ENCODE measurements around the gene TMEM141.
"Not testable (repeated sequence)": the region's sequence is repeated elsewhere in the genome, so short reads cannot be mapped to it uniquely, and the experiment has no call there.

The TMEM141 gene

GRCh38 chr9:136755302-136756133 is 35.6 kb upstream of the TMEM141 start:
- not testable (repeated sequence) for DNase-seq

- no peak for DNase-seq
These were observed 35.1 kb upstream of the TMEM141 start for GRCh38 chr9:136756134-136756438.

- DNase-seq, result no peak
These were observed 34.3 kb upstream of the TMEM141 start for GRCh38 chr9:136756836-136757235.

- DNase-seq, result no peak
These were observed 33.8 kb upstream of the TMEM141 start for GRCh38 chr9:136757328-136757727.

DNA sequence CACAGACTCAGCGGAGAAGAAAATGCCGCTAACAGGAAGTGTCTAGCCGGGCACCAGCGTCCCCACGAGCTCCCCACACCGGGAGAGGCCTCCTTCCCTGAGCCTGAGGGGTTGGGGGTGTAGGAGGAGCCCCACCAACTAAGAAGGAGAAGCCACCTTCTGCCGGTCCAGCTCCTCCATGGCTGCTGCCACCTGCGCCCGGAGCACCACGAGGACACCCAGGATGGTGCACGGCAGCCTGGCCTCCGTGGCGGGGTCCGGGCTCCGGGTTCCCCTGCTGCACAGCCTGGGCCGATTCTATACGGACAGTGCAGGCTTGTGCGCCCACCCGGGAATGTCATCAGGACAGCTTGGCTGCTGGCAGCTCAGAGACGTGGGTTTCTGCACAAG is 33.4 kb upstream of the TMEM141 start:
- DNase-seq, result no peak

- DNase-seq, result no peak
These were observed 32.1 kb upstream of the TMEM141 start for GRCh38 chr9:136759001-136759400.

DNA sequence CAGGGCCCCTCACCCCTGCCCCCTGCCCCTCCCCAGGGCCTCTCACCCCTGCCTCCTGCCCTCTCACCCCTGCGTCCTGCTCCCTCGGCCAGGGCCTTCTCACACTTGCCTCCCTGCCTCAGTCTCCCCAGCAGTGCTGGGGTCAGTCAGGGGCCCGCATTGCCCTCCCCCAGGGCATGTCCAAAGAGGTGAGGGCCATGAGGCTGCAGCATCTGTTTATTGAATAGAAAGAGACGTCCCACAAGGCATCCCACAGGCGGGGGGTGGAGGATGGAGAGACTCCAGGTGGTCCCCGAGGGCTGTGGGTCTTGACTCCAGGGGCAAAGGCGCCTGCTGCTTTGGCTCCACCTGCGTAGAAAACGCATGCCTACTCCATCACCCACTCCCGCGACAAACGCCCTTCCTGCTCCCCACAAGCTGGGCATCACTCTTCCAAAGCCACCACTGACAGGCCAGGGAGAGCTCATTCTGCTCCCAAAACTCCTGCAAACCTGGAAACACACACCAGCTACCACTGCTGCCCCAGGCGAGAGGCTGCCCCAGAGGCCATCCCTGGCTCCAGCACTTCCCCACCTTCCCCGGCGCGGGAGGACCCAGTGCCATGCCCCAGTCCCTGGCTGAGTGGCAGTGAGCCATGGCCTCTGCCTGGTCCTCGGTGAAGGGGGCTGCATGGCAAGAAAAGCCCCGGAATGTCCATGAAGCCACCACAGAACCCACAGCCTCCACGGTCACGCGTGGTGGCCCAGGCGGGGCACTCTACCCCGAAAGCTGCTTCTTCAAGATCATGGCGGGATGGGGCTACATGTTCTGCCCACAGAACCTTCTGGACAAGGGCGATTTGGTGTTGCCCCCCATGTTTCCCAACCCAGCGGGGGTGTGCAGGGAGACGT is 31.5 kb upstream of the TMEM141 start:
- no peak for DNase-seq

GRCh38 chr9:136760424-136760823 is 30.7 kb upstream of the TMEM141 start:
- no peak for DNase-seq

DNA sequence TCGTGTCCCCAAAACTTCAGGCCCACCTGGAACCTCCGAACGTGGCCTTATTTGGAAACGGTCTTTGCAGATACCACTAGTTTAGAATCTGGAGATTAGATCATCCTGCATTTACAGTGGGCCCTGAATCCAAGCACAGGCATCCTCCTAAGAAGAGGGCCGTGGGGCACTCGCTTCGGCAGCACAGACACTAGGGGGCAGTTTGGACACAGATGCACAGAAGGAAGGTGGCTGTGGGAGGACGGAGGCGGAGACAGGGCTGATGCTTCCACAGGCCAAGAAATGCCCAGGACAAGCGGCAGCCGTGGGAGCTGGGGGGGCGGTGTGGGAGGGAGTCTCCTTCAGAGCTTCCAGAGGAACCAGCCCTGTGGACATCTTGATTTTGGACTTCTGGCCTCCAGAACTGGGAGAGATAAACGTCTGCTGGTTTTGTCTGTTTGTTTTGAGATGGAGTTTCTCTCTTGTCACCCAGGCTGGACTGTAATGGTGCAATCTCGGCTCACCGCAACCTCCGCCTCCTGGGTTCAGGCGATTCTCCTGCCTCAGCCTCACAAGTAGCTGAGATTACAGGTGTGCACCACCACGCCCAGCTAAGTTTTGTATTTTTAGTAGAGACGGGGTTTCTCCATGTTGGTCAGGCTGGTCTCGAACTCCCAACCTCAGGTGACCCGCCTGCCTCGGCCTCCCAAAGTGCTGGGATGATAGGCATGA is 30.2 kb upstream of the TMEM141 start:
- peak; percentile 42 to 65 for DNase-seq

GRCh38 chr9:136761545-136761981 is 29.6 kb upstream of the TMEM141 start:
- DNase-seq, result no peak

- DNase-seq, result no peak
These were observed 28.9 kb upstream of the TMEM141 start for GRCh38 chr9:136762221-136762691.

DNA sequence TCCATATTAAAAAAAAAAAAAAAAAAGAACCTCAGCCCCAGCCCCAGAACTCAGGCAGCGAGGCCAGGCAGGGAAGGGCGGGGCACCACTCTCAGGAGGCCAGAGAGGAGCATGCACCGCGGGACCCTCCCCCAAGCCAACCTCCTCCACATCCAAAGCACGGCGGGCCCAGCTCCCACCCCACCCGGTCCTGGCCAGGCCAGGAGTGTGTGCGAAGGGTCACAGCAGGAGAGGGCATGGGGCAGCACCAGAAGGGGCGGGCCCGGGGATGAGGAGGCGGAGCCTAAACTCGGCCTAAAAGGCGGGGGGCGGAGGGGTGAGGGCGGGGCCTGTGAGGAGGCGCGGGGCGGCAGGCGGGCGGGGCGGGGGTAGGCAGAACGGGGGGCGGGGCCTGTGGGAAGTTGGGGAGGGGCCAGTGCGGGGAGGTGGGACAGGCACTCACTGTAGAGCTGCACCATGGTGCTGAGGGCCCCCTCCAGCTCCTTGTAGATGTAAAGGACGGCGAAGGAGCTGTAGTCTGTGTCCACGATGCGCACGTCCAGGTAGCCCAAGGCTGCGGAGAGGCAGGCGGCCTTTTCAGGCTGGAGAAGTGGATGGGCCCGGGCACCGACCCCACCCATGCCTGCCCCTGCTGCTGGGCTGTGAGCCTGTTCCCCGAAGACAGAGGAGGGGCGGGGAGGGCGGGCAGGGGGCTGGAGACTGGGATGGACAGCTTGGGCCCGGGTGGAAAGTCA is 28.1 kb upstream of the TMEM141 start:
- DNase-seq, result no peak

DNA sequence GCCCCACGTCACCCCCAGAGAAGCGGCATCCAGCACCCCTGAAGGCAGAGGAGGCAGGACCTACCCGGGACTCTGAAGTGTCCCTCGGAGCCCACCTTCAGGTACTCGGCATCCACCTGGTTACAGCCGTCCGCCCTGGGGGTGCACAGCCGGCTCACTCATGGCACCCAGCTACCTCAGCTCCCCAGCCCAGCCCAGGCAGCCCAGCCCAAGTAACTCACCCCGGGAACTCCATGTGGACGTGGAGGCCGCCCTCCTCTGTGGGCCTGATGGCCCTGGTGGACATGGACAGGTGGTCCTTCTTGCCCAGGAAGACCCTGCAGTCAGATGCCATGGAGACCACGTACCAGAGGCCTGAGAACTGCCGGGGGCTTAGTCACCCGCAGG is 27.5 kb upstream of the TMEM141 start:
- DNase-seq, result no peak

DNA sequence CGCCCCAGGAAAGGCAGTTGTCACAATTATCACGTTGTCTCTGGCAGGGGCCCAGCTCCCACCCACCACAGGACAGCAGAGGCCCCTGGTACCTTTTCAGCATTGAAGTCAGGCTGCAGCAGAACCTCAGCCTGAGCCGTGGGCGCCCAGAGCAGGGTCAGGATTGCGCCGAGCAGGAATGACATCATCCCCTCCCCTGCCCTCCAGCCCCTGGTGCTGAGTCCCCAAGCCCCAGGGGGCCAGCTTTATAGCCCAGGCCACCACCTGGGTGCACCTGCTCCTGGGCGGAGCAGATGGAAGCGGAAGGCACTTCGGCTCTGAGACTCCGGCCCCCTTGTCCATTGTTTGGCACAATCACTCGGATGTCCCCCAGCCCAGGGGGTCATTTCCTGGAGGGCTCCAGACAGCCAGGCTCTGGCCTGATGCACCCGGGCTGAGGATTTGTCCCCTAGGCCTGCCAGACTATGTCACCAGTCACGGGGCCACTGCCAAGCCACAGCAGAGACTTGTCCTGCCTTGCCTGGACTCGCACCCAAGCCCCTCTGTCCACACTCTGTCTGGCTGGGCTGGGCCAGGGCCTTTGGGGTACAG is 26.7 kb upstream of the TMEM141 start, which contains the start of gene LCN15:
TSS of gene LCN15 (minus strand) at position 218 of the 591 bp plus-strand sequence. CDS start at position 188, 30 bp downstream.
- DNase-seq, result no peak

GRCh38 chr9:136765041-136765440 is 26.1 kb upstream of the TMEM141 start:
- no peak for DNase-seq

GRCh38 chr9:136765745-136766409 is 25.3 kb upstream of the TMEM141 start:
- not testable (repeated sequence) for DNase-seq

- peak; percentile 32 to 52 for DNase-seq
These were observed 24.6 kb upstream of the TMEM141 start for GRCh38 chr9:136766410-136767120.

GRCh38 chr9:136769710-136770191 is 21.4 kb upstream of the TMEM141 start:
- peak in 1 of 2 donors; percentile 28 for DNase-seq

DNA sequence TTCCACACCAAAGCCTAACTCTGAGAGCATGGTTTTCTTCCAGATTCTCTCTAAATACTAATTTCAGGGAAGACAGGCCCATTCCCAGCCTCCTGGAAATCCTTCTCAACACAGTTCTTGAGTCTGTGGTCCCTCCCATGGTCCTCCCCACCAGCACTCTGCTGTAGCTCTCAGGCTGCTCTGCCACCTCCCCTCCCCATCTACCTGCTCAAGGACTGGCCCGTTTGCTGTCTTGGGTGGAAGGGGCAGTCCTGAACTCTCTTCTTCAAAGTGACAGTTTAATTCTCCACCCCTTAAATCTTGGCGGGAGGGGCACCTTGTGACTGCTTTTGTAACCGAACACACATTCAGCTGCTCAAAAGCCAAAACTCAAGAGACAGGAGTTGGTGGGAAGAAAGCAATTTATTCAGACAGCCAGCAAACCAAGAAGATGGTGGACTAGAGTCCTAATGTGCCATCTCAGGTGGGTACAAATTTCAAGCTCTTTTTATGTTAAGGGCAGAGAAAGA is 19.2 kb upstream of the TMEM141 start:
- DNase-seq, result no peak

Measured in inflammatory macrophage (primary cell).